K562 (cell line): Measurements from ENCODE around the gene SFMBT2. TPM values are rescaled to one million over a fixed set of nuclear protein-coding genes. Genes with fewer than 3 reads are reported as not detected.

Source experiments
- ATAC-seq: fragments of 200-7000 bp; cut with Tn5 transposase; 3 replicates; pipeline ENCODE4 v1.9.1; 2020; ENCODE audit warnings: moderate library complexity
- BruUV-seq: library from RNA; stranded (reverse); fragments of 400-500 nt; replicated peaks from 2 replicates; lab custom pipeline; 2021; lab: Mats Ljungman, UMichigan
- CTCF ChIA-PET: fragments of 300-600 bp; formaldehyde crosslinking; extraction: SDS; loops from one replicate; lab custom pipeline; 2021; ENCODE audit warnings: low intra/inter-chr PET ratio; lab: Yijun Ruan, JAX
- POLR2A ChIA-PET: fragments of 300-600, 350-650 bp; sonication (Branson Sonifier 250); formaldehyde crosslinking; extraction: SDS; loops from one replicate; lab custom pipeline; 2021; ENCODE audit warnings: antibody characterized with exemption, inconsistent platforms; lab: Yijun Ruan, JAX
- DNase-seq, 4 experiments: peaks; one replicate each; pipeline versions ENCODE4 v3.0.0 to v3.0.0-alpha.2; 2011 to 2018; ENCODE audit warnings: low spot score in 3 of 4, mixed read lengths in 3 of 4; ENCODE audit errors: extremely low read depth in 1 of 4
- FAIRE-seq: peaks from 2 replicates; lab custom pipeline; 2011; peaks lifted over from hg19 to GRCh38; lab: Jason Lieb, UNC
- H2AFZ ChIP-seq: 2 replicates; pipeline ENCODE4 v1.6.0; 2011; ENCODE audit warnings: low read depth, low read length, control low read depth, inconsistent platforms
- H3K27ac ChIP-seq: fragments of 200-600 bp; 3 replicates; pipeline ENCODE4 v1.8.0; 2011; ENCODE audit warnings: low read depth, mild to moderate bottlenecking, control low read depth, inconsistent platforms, low read length, moderate library complexity, mixed read lengths; ENCODE audit errors: extremely low read depth
- H3K27me3 ChIP-seq, 2 experiments: fragments of 300-600 bp in 1 of 2; 2 replicates in 1 of 2; 3 replicates in 1 of 2; pipeline versions ENCODE4 v1.6.0 to v1.8.0; 2011; ENCODE audit warnings: inconsistent platforms in 2 of 2, low read length in 2 of 2, mild to moderate bottlenecking in 1 of 2, mixed read lengths in 1 of 2, moderate library complexity in 1 of 2; ENCODE audit not compliant: control insufficient read depth in 2 of 2, insufficient read depth in 2 of 2
- H3K36me3 ChIP-seq: fragments of 300-600 bp; 3 replicates; pipeline ENCODE4 v1.8.0; 2011; ENCODE audit warnings: mild to moderate bottlenecking, low read length, inconsistent platforms; ENCODE audit not compliant: control insufficient read depth, insufficient read depth
- H3K4me1 ChIP-seq, 2 experiments: fragments of 200-600 bp in 1 of 2; replicated peaks in 1 of 2; 2 replicates in 1 of 2; 3 replicates in 1 of 2; pipeline versions ENCODE4 v1.5.1 to v1.8.0; 2011; ENCODE audit warnings: inconsistent platforms in 2 of 2, low read length in 2 of 2, mild to moderate bottlenecking in 1 of 2, mixed read lengths in 1 of 2, moderate library complexity in 1 of 2; ENCODE audit not compliant: control insufficient read depth in 2 of 2, insufficient read depth in 2 of 2
- H3K4me2 ChIP-seq: 2 replicates; pipeline ENCODE4 v1.6.1; 2011; ENCODE audit warnings: low read length, control low read depth, inconsistent platforms, mixed read lengths; ENCODE audit not compliant: insufficient read depth
- H3K4me3 ChIP-seq: fragments of 200-600 bp; sonication (generic), shearing (Covaris generic); 2 replicates; pipeline ENCODE4 v1.5.1; 2016; ENCODE audit warnings: control low read depth, inconsistent platforms
- H3K79me2 ChIP-seq: fragments of 200-600 bp; 3 replicates; pipeline ENCODE4 v1.8.0; 2011; ENCODE audit warnings: low read length, inconsistent platforms; ENCODE audit not compliant: control insufficient read depth, insufficient read depth
- H3K9ac ChIP-seq, 2 experiments: 2 replicates each; pipeline versions ENCODE4 v1.6.0 to v1.6.1; 2011; ENCODE audit warnings: low read depth in 2 of 2, low read length in 2 of 2, control low read depth in 1 of 2, inconsistent platforms in 1 of 2, mild to moderate bottlenecking in 1 of 2, mixed read lengths in 1 of 2; ENCODE audit not compliant: insufficient read depth in 1 of 2
- H3K9me1 ChIP-seq: one replicate; pipeline ENCODE4 v1.6.0; 2011; ENCODE audit warnings: inconsistent platforms, mild to moderate bottlenecking, low read length, moderate library complexity; ENCODE audit not compliant: control insufficient read depth, insufficient read depth
- H3K9me3 ChIP-seq: replicated peaks from 2 replicates; pipeline ENCODE4 v1.5.1; 2011; ENCODE audit warnings: low read depth, low read length, inconsistent platforms; ENCODE audit not compliant: control insufficient read depth, insufficient read depth
- H4K20me1 ChIP-seq: replicated peaks from 2 replicates; pipeline ENCODE4 v1.6.1; 2011; ENCODE audit warnings: low read length, inconsistent platforms, mixed read lengths; ENCODE audit not compliant: control insufficient read depth, insufficient read depth
- BRF1 ChIP-seq: IDR thresholded peaks from 3 replicates; pipeline ENCODE4 v1.6.1; 2011; ENCODE audit warnings: borderline replicate concordance, mild to moderate bottlenecking; ENCODE audit not compliant: insufficient read length; ENCODE audit errors: extremely low read depth
- HMG20B ChIP-seq: fragments of 250-450 bp; sonication (Bioruptor Pico); IDR thresholded peaks from 2 replicates; pipeline ENCODE4 v1.5.0; 2021; ENCODE audit warnings: mild to moderate bottlenecking
- NEUROD1 ChIP-seq: fragments of 150-350 bp; IDR thresholded peaks from 2 replicates; pipeline ENCODE4 v1.6.1; 2014; ENCODE audit warnings: borderline replicate concordance, low read length, low read depth; ENCODE audit not compliant: partially characterized antibody
- ZFP36 ChIP-seq: fragments of 150-350 bp; IDR thresholded peaks from 2 replicates; pipeline ENCODE4 v1.6.1; 2018; ENCODE audit warnings: low read length, low read depth; ENCODE audit not compliant: partially characterized antibody
- WGBS: fragments of 100-300 bp; shearing (Covaris generic); methylation state at CpG from one replicate; pipeline ENCODE4 v1.1.6; 2016; ENCODE audit warnings: low coverage, mixed read lengths; ENCODE audit not compliant: insufficient coverage; ENCODE audit errors: missing lambda C conversion rate; 5-methylcytosine and 5-hydroxymethylcytosine counted together
- in situ Hi-C: fragments of 300-500 bp; cut with MboI; formaldehyde crosslinking; loops from 4 replicates; pipeline ENCODE4 v1.15.0; 2018; ENCODE audit warnings: inconsistent platforms, mixed read lengths
- intact Hi-C: fragments of 100-400 bp; cut with micrococcal nuclease; formaldehyde crosslinking; loops from 2 replicates; pipeline ENCODE4 v1.14.2; 2022
- polyA plus RNA-seq, 8 experiments: library from polyadenylated mRNA; depleted of rRNA in 4 of 8; stranded (reverse) in 5 of 8; unstranded in 3 of 8; fragments of >200 nt; fragmentation: Nextera tagmentation in 2 of 8; fragmentation: Illumina TruSeq in 1 of 8; extraction: Ambion mirVana in 2 of 8; extraction: Trizol in 1 of 8; gene quantifications; 2 replicates each; pipeline versions ENCODE4 v1.2.1 to v1.2.3, GENCODE V29; 2011 to 2014; ENCODE audit warnings: inconsistent platforms in 1 of 8, missing spikeins in 1 of 8
- total RNA-seq, 7 experiments: library from RNA; depleted of rRNA in 6 of 7; stranded (reverse); fragments of >200 nt in 6 of 7; fragmentation: Illumina TruSeq in 2 of 7; extraction: Trizol in 2 of 7; gene quantifications; 2 replicates each; pipeline versions ENCODE4 v1.2.1 to v1.2.3, GENCODE V29; 2011 to 2021; ENCODE audit warnings: low replicate concordance in 1 of 7
- TF ChIP-seq, protein P1 (sequence below): fragments of 250-450 bp; sonication (Bioruptor Pico); IDR thresholded peaks from 2 replicates; pipeline ENCODE4 v1.4.0; 2020

SFMBT2 gene
- total and polyA plus RNA-seq, 9 of the 15 experiments (the other 6 are each of a cell fraction or from before 2014, with no cell fraction given): 1.2 to 13.6 (median 7.6) TPM

DNA sequence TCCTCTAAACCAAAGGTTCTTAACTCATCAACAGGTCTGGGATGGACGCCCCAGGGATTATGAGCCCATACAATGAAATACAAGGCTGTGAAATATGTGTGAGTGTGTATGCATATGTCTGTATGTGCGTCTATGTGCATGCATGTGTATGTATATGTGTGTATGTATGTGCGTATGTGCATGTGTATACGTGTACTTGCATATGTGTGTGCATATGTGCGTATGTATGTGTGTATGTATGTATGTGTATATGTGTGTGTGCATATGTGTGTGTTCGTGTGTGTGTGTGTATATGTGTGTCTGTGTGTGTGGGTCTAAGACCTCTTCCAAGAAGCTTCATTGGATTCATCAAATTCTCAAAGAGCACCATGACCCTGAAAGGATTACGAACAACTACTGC, 112.3 kb downstream of the SFMBT2 start (continued):
- TF ChIP-seq, protein P1, sequence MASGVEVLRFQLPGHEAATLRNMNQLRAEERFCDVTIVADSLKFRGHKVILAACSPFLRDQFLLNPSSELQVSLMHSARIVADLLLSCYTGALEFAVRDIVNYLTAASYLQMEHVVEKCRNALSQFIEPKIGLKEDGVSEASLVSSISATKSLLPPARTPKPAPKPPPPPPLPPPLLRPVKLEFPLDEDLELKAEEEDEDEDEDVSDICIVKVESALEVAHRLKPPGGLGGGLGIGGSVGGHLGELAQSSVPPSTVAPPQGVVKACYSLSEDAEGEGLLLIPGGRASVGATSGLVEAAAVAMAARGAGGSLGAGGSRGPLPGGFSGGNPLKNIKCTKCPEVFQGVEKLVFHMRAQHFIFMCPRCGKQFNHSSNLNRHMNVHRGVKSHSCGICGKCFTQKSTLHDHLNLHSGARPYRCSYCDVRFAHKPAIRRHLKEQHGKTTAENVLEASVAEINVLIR (CRISPR knock-in tag): no peak
- no peak for TF ChIP-seq NEUROD1
- no peak for TF ChIP-seq BRF1

DNA sequence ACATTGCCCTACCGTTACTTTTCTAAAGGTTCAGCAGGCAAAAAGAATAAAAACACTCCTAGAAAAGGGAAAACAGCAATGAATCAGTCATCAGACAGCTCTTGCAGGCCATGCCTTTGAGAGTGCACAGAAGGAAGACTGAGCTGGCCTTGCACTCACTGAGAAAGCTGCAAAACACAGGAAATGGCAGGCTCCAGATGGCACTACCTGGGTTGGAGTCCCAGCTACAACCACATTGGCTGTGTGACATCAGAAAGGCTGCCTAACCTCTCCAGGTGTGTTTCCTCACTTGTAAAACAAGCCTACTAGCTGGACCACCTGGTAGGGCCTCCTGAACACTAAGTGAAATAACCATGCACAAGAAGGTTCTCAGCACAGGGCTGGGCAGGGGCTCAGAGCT, 113.7 kb downstream of the SFMBT2 start:
- intact Hi-C loops (no loop called here), in situ Hi-C loops (no loop called here)
- CTCF ChIA-PET: no interaction called here
- H4K20me1 ChIP-seq: peaks cover 10% of the 10 kb centered on the region
- ATAC-seq (no peak; the same call in 2 of the 3 replicates), DNase-seq (no peak), FAIRE-seq (no peak)
- no peak overlapping the region for H3K27ac ChIP-seq
- H3K4me3 ChIP-seq: no peak overlapping the region
- H3K79me2 ChIP-seq: peaks cover 81% of the 10 kb centered on the region
- H3K27me3 ChIP-seq: no peaks in the 10 kb centered on the region
- H3K9me3 ChIP-seq: no peaks in the 10 kb centered on the region
- H3K9me1 ChIP-seq: no peaks in the 10 kb centered on the region
- peaks cover 2% of the 10 kb centered on the region; the same call in 1 of the 3 replicates for H3K36me3 ChIP-seq
- no peak overlapping the region for H3K4me2 ChIP-seq
- BruUV-seq: no TSS peak
- H3K4me1 ChIP-seq: peaks cover 6 to 8% of the 10 kb centered on the region in 2 experiments; a peak in 3 of 5 replicates
- WGBS: 50% methylated on average over 1 of the region's 1 CpG
- POLR2A ChIA-PET: interaction anchor here (0.5 to 1.3 kb wide), 2 partner anchors 24 to 48 kb away, joined by 3 read pairs; no protein-coding TSS in a partner anchor
- TF ChIP-seq HMG20B (CRISPR knock-in tag) (no peak), ZFP36 (no peak)
- no peak overlapping the region for H2AFZ ChIP-seq
- no peak overlapping the region for H3K9ac ChIP-seq
